DND-41 (cell line): ENCODE results near the gene EGR1.

Source experiments
- ATAC-seq: fragments of 200-7000 bp; cut with Tn5 transposase; 3 replicates; pipeline ENCODE4 v1.9.1; 2021; ENCODE audit warnings: low read depth; ENCODE audit not compliant: insufficient read depth
- DNase-seq: peaks from one replicate; pipeline ENCODE4 v3.0.0-alpha.2; 2020
- H2AFZ ChIP-seq: 2 replicates; pipeline ENCODE4 v1.6.0; 2012; ENCODE audit warnings: low read depth, low read length
- H3K27ac ChIP-seq: 2 replicates; pipeline ENCODE4 v1.5.1; 2012; ENCODE audit warnings: low read length, inconsistent platforms
- H3K27me3 ChIP-seq: fragments of 200-600 bp; sonication (generic); 2 replicates; pipeline ENCODE4 v1.6.0; 2012; ENCODE audit warnings: low read length, mild to moderate bottlenecking, inconsistent platforms; ENCODE audit not compliant: insufficient read depth, poor library complexity
- H3K36me3 ChIP-seq: 2 replicates; pipeline ENCODE4 v1.5.1; 2012; ENCODE audit warnings: low read length, inconsistent platforms; ENCODE audit not compliant: insufficient read depth
- H3K4me1 ChIP-seq: 2 replicates; pipeline ENCODE4 v1.5.1; 2012; ENCODE audit warnings: mild to moderate bottlenecking, low read length; ENCODE audit not compliant: insufficient read depth
- H3K4me2 ChIP-seq: 2 replicates; pipeline ENCODE4 v1.6.0; 2012; ENCODE audit warnings: mild to moderate bottlenecking, moderate library complexity, low read length, inconsistent platforms; ENCODE audit not compliant: insufficient read depth
- H3K4me3 ChIP-seq, 2 experiments: fragments of 200-600 bp in 1 of 2; shearing (Covaris generic) in 1 of 2; 2 replicates each; pipeline ENCODE4 v1.5.1; 2012 to 2016; ENCODE audit warnings: inconsistent platforms in 2 of 2, low read length in 2 of 2, mild to moderate bottlenecking in 2 of 2, low read depth in 1 of 2, moderate library complexity in 1 of 2
- H3K79me2 ChIP-seq: 2 replicates; pipeline ENCODE4 v1.6.0; 2012; ENCODE audit warnings: low read length, inconsistent platforms; ENCODE audit not compliant: insufficient read depth
- H3K9ac ChIP-seq: 2 replicates; pipeline ENCODE4 v1.6.0; 2012; ENCODE audit warnings: low read depth, mild to moderate bottlenecking, inconsistent platforms, low read length, moderate library complexity
- H3K9me3 ChIP-seq: 2 replicates; pipeline ENCODE4 v1.5.1; 2012; ENCODE audit warnings: low read length, moderate library complexity, mild to moderate bottlenecking, inconsistent platforms; ENCODE audit not compliant: insufficient read depth, severe bottlenecking
- H4K20me1 ChIP-seq: 2 replicates; pipeline ENCODE4 v1.6.0; 2012; ENCODE audit warnings: low read length; ENCODE audit not compliant: insufficient read depth
- EZH2 ChIP-seq: IDR thresholded peaks from 3 replicates; pipeline ENCODE4 v1.6.1; 2012; ENCODE audit warnings: borderline replicate concordance, low read depth, mild to moderate bottlenecking, moderate library complexity, low read length, inconsistent platforms; ENCODE audit not compliant: severe bottlenecking
- TF ChIP-seq, protein P1 (sequence below): IDR thresholded peaks from 2 replicates; pipeline ENCODE4 v1.5.1; 2012; ENCODE audit warnings: borderline replicate concordance, low read length, moderate library complexity, mild to moderate bottlenecking; ENCODE audit not compliant: poor library complexity, severe bottlenecking; ENCODE audit errors: extremely low read depth

EGR1 gene

DNA sequence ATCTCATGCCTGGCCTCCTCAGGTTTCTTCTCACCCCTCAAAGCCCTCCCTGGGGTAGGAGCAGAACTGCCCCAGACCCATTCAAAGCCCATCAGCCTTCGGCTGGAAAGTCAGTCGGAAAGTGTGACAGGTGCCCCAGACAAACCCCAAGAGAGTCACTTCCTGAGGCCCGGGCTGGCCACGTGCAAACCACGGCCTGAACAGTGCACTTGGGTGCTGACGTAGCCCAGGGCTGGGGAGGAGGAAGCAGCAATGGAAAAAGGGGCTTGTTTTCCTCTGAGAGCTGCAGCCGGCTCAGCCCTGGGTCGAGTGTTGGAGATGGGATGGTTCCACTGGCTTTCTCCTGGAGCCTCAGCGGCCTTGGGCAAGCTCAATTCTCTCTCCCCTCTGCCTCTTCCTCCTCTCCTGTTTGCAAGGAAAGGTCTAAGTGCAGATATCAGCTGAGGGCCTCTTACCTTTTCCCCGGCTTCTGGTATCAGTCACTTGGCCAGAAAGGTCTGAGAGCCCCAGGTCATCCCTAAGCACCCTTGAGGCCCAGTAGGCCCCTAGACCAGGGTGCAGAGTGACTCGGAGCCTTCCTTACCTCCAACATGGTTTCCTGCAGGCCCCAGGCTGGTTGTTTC is 5.9 kb upstream of the EGR1 start:
- H3K4me2 ChIP-seq = no peak overlapping the region

DNA sequence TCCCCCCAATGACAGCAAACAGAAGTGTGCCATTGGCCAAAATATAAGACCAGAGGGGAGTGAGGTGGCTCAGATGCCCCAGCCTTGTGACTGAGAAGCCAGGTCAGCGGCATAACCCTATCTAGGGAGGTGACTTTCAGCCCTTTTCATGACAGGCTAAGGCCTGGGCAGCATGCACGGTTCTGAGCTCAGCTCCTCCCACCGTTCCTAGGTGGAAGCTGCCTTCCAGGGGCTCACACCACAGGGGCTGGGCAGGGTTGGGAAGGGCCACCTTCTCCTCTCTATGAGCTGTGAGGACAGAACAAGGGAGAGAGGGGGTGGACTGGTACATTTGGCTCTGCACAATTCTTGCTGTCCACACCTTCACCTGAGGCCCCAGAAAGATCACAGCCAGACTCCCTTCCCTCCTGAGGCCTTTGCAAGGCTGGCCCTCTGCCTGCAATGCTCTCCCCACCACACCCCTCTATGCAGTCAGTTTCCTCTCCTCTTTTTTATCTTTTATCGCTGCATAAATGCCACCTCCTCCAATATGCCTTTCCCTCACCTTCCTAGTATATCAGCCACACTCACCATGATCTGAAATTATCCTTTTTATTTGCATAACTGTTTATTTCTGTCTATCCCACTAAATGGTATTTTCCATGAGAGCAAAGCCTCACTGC is 5.1 kb upstream of the EGR1 start:
- H4K20me1 ChIP-seq = no peaks in the 10 kb centered on the region
- DNase-seq = no peak
- peaks cover 15% of the 10 kb centered on the region for H3K4me1 ChIP-seq
- H3K4me2 ChIP-seq = no peak overlapping the region
- H3K9me3 ChIP-seq = no peaks in the 10 kb centered on the region
- peaks cover 4% of the 10 kb centered on the region for H3K27me3 ChIP-seq
- ATAC-seq = no peak
- H3K36me3 ChIP-seq = no peaks in the 10 kb centered on the region
- no peak overlapping the region for H2AFZ ChIP-seq
- H3K4me3 ChIP-seq = no peak overlapping the region
- TF ChIP-seq EZH2 = no peak
- TF ChIP-seq, protein P1, sequence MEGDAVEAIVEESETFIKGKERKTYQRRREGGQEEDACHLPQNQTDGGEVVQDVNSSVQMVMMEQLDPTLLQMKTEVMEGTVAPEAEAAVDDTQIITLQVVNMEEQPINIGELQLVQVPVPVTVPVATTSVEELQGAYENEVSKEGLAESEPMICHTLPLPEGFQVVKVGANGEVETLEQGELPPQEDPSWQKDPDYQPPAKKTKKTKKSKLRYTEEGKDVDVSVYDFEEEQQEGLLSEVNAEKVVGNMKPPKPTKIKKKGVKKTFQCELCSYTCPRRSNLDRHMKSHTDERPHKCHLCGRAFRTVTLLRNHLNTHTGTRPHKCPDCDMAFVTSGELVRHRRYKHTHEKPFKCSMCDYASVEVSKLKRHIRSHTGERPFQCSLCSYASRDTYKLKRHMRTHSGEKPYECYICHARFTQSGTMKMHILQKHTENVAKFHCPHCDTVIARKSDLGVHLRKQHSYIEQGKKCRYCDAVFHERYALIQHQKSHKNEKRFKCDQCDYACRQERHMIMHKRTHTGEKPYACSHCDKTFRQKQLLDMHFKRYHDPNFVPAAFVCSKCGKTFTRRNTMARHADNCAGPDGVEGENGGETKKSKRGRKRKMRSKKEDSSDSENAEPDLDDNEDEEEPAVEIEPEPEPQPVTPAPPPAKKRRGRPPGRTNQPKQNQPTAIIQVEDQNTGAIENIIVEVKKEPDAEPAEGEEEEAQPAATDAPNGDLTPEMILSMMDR = no peak
- H3K79me2 ChIP-seq = no peaks in the 10 kb centered on the region
- no peak overlapping the region for H3K9ac ChIP-seq
- no peak overlapping the region for H3K27ac ChIP-seq

More for the DNA sequence above, 5.9 kb upstream of the EGR1 start:
- no peak overlapping the region for H3K27ac ChIP-seq
- H3K9ac ChIP-seq = no peak overlapping the region
- no peaks in the 10 kb centered on the region for H4K20me1 ChIP-seq
- peaks cover 5% of the 10 kb centered on the region for H3K27me3 ChIP-seq
- peaks cover 13% of the 10 kb centered on the region for H3K4me1 ChIP-seq
- no peak overlapping the region for H2AFZ ChIP-seq
- H3K4me3 ChIP-seq = no peak overlapping the region
- TF ChIP-seq EZH2 = no peak
- TF ChIP-seq, protein P1 = no peak
- ATAC-seq (no peak), DNase-seq (no peak)
- H3K9me3 ChIP-seq = no peaks in the 10 kb centered on the region
- H3K36me3 ChIP-seq = no peaks in the 10 kb centered on the region
- H3K79me2 ChIP-seq = no peaks in the 10 kb centered on the region

DNA sequence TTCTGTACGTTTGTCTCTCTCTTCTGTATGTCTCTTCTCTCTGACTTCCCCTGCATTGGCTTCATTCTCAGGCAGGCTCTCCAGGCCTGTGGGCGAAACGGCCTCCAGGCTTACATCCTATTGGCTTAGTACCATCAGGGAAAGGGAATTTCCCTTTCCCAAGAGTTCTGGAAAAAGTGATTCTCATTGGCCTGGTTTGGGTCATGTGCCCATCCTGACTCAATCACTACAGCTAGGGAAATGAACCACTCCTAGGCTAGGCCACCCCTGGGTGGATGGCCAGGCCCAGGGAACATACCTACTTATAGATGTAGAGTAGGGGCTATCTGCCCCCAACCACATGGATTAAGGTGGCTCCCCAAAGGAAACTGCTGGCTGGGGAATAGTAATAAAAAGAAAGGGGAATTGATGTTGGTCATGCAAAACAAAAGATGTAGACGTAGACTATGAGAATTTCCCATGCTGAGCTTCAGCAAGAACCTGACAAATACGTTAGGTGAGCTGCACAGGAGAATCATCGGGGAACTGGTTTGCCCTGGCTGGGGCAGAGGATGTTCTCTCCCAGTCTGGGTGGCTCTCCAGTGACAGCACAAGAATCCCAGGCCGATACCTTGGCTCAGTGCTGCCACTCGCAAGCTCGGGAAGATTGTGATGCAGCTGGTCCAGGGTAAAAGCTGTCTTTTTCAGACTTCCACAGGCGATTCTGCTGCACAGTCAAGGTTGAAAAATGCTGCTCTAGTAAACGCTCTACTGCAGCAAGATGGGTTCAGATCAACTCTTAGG is 3.7 kb upstream of the EGR1 start:
- H3K4me1 ChIP-seq = peaks cover 26% of the 10 kb centered on the region
- no peak overlapping the region for H3K27ac ChIP-seq
- no peak overlapping the region for H3K9ac ChIP-seq
- H3K36me3 ChIP-seq = peaks cover 7% of the 10 kb centered on the region
- no peak overlapping the region for H3K4me3 ChIP-seq
- H4K20me1 ChIP-seq = peaks cover 10% of the 10 kb centered on the region
- no peaks in the 10 kb centered on the region for H3K9me3 ChIP-seq
- H3K27me3 ChIP-seq = no peaks in the 10 kb centered on the region
- TF ChIP-seq, protein P1 = no peak
- TF ChIP-seq EZH2 = no peak
- no peak overlapping the region for H3K4me2 ChIP-seq
- H3K79me2 ChIP-seq = peaks cover 10% of the 10 kb centered on the region
- H2AFZ ChIP-seq = no peak overlapping the region
- DNase-seq (no peak), ATAC-seq (no peak)
